Measurements from ENCODE around the gene TCFL5.

Gene TCFL5

GRCh38 chr20:62832212-62832922 is 29.3 kb downstream of the TCFL5 start:
- no peak for DNase-seq

GRCh38 chr20:62831854-62832211 is 29.8 kb downstream of the TCFL5 start:
- DNase-seq = no peak

GRCh38 chr20:62831361-62831788 is 30.2 kb downstream of the TCFL5 start:
- DNase-seq = no peak

- no peak for DNase-seq
Observed at GRCh38 chr20:62830821-62831220, 30.8 kb downstream of the TCFL5 start.

GRCh38 chr20:62830251-62830650 is 31.4 kb downstream of the TCFL5 start:
- no peak for DNase-seq

GRCh38 chr20:62829231-62830230 is 32.1 kb downstream of the TCFL5 start:
- DNase-seq = no peak

GRCh38 chr20:62828511-62829230 is 33.0 kb downstream of the TCFL5 start:
- DNase-seq = no peak

GRCh38 chr20:62828051-62828450 is 33.6 kb downstream of the TCFL5 start:
- DNase-seq = no peak

- DNase-seq = no peak
Observed at GRCh38 chr20:62827311-62828038, 34.1 kb downstream of the TCFL5 start.

GRCh38 chr20:62826646-62827310 is 34.8 kb downstream of the TCFL5 start:
- DNase-seq = no peak

GRCh38 chr20:62825986-62826645 is 35.5 kb downstream of the TCFL5 start:
- DNase-seq = no peak

GRCh38 chr20:62825333-62825985 is 36.2 kb downstream of the TCFL5 start:
- no peak for DNase-seq

- DNase-seq = peak; percentile 42
Observed at GRCh38 chr20:62824476-62825332, 36.9 kb downstream of the TCFL5 start.

- no peak for DNase-seq
Observed at GRCh38 chr20:62823688-62824475, 37.7 kb downstream of the TCFL5 start.

- DNase-seq = no peak
Observed at GRCh38 chr20:62822788-62823651, 38.6 kb downstream of the TCFL5 start.

GRCh38 chr20:62822239-62822787 is 39.3 kb downstream of the TCFL5 start:
- DNase-seq = no peak

GRCh38 chr20:62821726-62822210 is 39.9 kb downstream of the TCFL5 start:
- no peak for DNase-seq
